BJ (cell line): ENCODE measurements around the gene RXYLT1. TPM values are rescaled to one million over a fixed set of nuclear protein-coding genes. Genes with fewer than 3 reads are reported as not detected.

Source experiments
- CTCF ChIA-PET: fragments of 350-600 bp; formaldehyde crosslinking; extraction: SDS; loops from one replicate; lab custom pipeline; 2021; ENCODE audit warnings: antibody characterized with exemption, inconsistent platforms; lab: Yijun Ruan, JAX
- POLR2A ChIA-PET: fragments of 300-600 bp; sonication (Branson Sonifier 250); formaldehyde crosslinking; extraction: SDS; loops from one replicate; lab custom pipeline; 2021; ENCODE audit warnings: antibody characterized with exemption; lab: Charles Lee
- DNase-seq: peaks from one replicate; pipeline ENCODE4 v3.0.0-alpha.2; 2011; ENCODE audit warnings: low read depth
- H3K27me3 ChIP-seq: 2 replicates; pipeline ENCODE4 v1.6.0; 2011; ENCODE audit warnings: low read length; ENCODE audit not compliant: control insufficient read depth, insufficient read depth
- H3K36me3 ChIP-seq: 2 replicates; pipeline ENCODE4 v1.5.1; 2011; ENCODE audit warnings: low read length; ENCODE audit not compliant: control insufficient read depth, insufficient read depth
- H3K4me3 ChIP-seq: 2 replicates; pipeline ENCODE4 v1.5.1; 2011; ENCODE audit warnings: low read depth, mild to moderate bottlenecking, control low read depth, low read length
- polyA plus RNA-seq: library from polyadenylated mRNA; depleted of rRNA; stranded (reverse); fragments of >200 nt; gene quantifications from 2 replicates; pipeline ENCODE4 v1.2.3, GENCODE V29; 2011
- TF ChIP-seq, protein P1 (sequence below): IDR thresholded peaks from 2 replicates; pipeline ENCODE4 v1.5.1; 2011; ENCODE audit warnings: low read depth, mild to moderate bottlenecking, control low read depth, inconsistent platforms, low read length, moderate library complexity; ENCODE audit not compliant: insufficient read depth

The RXYLT1 gene
- polyA plus RNA-seq, 1 experiment = 7.3 TPM

GRCh38 chr12:63790608-63790945, 10.9 kb downstream of the RXYLT1 start:
- H3K36me3 ChIP-seq = peaks cover 2% of the 10 kb centered on the region; the same call in 1 of the 2 replicates
- no peak overlapping the region for H3K4me3 ChIP-seq
- no peaks in the 10 kb centered on the region for H3K27me3 ChIP-seq
- TF ChIP-seq, protein P1, sequence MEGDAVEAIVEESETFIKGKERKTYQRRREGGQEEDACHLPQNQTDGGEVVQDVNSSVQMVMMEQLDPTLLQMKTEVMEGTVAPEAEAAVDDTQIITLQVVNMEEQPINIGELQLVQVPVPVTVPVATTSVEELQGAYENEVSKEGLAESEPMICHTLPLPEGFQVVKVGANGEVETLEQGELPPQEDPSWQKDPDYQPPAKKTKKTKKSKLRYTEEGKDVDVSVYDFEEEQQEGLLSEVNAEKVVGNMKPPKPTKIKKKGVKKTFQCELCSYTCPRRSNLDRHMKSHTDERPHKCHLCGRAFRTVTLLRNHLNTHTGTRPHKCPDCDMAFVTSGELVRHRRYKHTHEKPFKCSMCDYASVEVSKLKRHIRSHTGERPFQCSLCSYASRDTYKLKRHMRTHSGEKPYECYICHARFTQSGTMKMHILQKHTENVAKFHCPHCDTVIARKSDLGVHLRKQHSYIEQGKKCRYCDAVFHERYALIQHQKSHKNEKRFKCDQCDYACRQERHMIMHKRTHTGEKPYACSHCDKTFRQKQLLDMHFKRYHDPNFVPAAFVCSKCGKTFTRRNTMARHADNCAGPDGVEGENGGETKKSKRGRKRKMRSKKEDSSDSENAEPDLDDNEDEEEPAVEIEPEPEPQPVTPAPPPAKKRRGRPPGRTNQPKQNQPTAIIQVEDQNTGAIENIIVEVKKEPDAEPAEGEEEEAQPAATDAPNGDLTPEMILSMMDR = no peak
- CTCF ChIA-PET = no interaction called here
- POLR2A ChIA-PET = no interaction called here
- no peak for DNase-seq

GRCh38 chr12:63792338-63792737, 12.6 kb downstream of the RXYLT1 start:
- no peak for DNase-seq
- no peak overlapping the region for H3K4me3 ChIP-seq
- no peaks in the 10 kb centered on the region for H3K27me3 ChIP-seq
- H3K36me3 ChIP-seq = peaks cover 2% of the 10 kb centered on the region; the same call in 1 of the 2 replicates
- TF ChIP-seq, protein P1 = no peak
- ChIA-PET CTCF (interaction anchor here (1.7 kb wide), 1 partner anchor 10 kb away, joined by 8 read pairs; no protein-coding TSS in a partner anchor), POLR2A (no interaction called here)

- no peak for DNase-seq
- Histone ChIP-seq H3K4me3 (no peak overlapping the region), H3K27me3 (no peaks in the 10 kb centered on the region), H3K36me3 (peaks cover 2% of the 10 kb centered on the region; the same call in 1 of the 2 replicates)
- ChIA-PET CTCF (no interaction called here), POLR2A (no interaction called here)
- TF ChIP-seq, protein P1 = no peak
Measured at GRCh38 chr12:63795032-63795687, 15.5 kb downstream of the RXYLT1 start.

DNA sequence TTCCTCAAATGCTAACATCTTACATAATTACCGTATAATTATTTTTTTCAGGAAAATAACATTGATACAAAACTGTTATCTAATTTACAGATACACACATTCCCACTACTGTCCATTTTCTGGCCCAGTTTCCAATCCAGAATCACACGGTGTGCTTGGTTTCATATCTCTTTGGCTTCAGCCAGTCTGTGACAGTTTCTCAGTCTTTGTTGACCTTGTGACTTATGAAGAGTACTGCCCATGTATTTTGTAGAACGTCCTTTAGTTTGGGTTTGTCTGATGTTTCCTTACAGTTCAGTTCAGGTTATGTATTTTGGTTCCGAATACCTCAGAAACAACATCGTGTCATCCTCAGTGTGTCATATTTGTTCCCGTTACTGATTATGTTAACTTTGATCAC, 16.2 kb downstream of the RXYLT1 start:
- DNase-seq = no peak
- peaks cover 2% of the 10 kb centered on the region; the same call in 1 of the 2 replicates for H3K36me3 ChIP-seq
- ChIA-PET POLR2A (no interaction called here), CTCF (interaction anchor here (0.8 kb wide), 1 partner anchor 374 kb away, joined by 3 read pairs; no protein-coding TSS in a partner anchor)
- TF ChIP-seq, protein P1 = no peak
- H3K27me3 ChIP-seq = no peaks in the 10 kb centered on the region
- no peak overlapping the region for H3K4me3 ChIP-seq

- TF ChIP-seq, protein P1 = peak; percentile 61
- H3K27me3 ChIP-seq = no peaks in the 10 kb centered on the region
- ChIA-PET CTCF (interaction anchor here (0.7 to 2.4 kb wide), 16 partner anchors 9 to 454 kb away, joined by 3 to 17 read pairs (median 5); partner anchors contain the start of gene DPY19L2), POLR2A (no interaction called here)
- no peaks in the 10 kb centered on the region for H3K36me3 ChIP-seq
- no peak overlapping the region for H3K4me3 ChIP-seq
- DNase-seq = no peak
Measured at GRCh38 chr12:63802012-63802608, 22.4 kb downstream of the RXYLT1 start.
